Measurements from ENCODE around the gene S1PR4. TPM values are rescaled to one million over a fixed set of nuclear protein-coding genes. Genes with fewer than 3 reads are reported as not detected.

S1PR4 gene
- total and polyA plus RNA-seq, 2 of the 8 experiments (the other 6 are each of a cell fraction or from before 2014, with no cell fraction given): not detected

DNA sequence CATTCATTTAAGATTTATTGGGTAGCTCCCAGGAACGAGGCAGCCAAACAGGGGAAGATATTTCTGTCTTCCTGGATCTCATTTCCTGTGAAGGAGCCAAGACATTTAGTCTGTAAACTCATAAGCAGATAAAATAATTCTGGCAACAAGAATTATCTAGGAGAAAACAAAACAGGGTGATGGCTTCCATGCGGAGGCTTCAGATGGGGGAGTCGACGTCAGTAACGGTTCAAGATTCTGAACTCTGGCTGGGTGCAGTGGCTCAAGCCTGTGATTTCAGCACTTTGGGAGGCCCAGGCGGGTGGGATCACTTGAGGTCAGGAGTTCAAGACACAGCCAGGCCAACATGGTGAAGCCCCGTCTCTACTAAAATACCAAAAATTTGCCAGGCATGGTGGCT lies 41.5 kb upstream of the S1PR4 start:
- Histone ChIP-seq H3K79me1 (ENCODE audit: low read depth, low read length) (no peaks in the 10 kb centered on the region), H2BK120ac (replicated peaks; ENCODE audit: low read depth, low read length) (no peak overlapping the region), H2BK20ac (ENCODE audit: low read length) (no peak overlapping the region), H3K79me2 (ENCODE audit: control insufficient read depth in 1 of 2, insufficient read depth in 2 of 2, low read length in 2 of 2) (no peaks in the 10 kb centered on the region), H3K18ac (ENCODE audit: extremely low read depth, low read length) (no peak overlapping the region), H3K4me1 (replicated peaks in 1 of 4; ENCODE audit: control insufficient read depth in 3 of 4, insufficient read depth in 4 of 4, low read length in 3 of 4) (peaks cover 0 to 4% (median 0%) of the 10 kb centered on the region in 4 experiments; a peak in 1 of 7 replicates), H4K8ac (ENCODE audit: extremely low read depth, insufficient read depth, low read length) (no peak overlapping the region), H2BK12ac (ENCODE audit: low read depth, low read length) (no peak overlapping the region), H3K4ac (replicated peaks; ENCODE audit: insufficient read length, low read depth, low read length) (no peak overlapping the region), H3K23me2 (ENCODE audit: low read depth, low read length) (no peaks in the 10 kb centered on the region), H3K4me2 (ENCODE audit: insufficient read depth in 1 of 2, low read depth in 2 of 2, low read length in 2 of 2) (no peak overlapping the region), H3K9me3 (ENCODE audit: insufficient read depth in 2 of 2, low read depth in 1 of 2, low read length in 1 of 2) (no peaks in the 10 kb centered on the region), H3K56ac (replicated peaks; ENCODE audit: insufficient read length, low read depth, low read length) (no peak overlapping the region), H2AFZ (ENCODE audit: low read length) (no peak overlapping the region), H2AK5ac (ENCODE audit: low read depth, low read length) (no peak overlapping the region), H3K27me3 (replicated peaks in 1 of 4; ENCODE audit: control insufficient read depth in 3 of 4, extremely low read depth in 1 of 4, insufficient read depth in 3 of 4, low read length in 3 of 4) (no peaks in the 10 kb centered on the region), H4K5ac (ENCODE audit: insufficient read length, low read depth, low read length) (no peak overlapping the region), H3K9ac (replicated peaks in 1 of 4; ENCODE audit: extremely low read depth in 1 of 4, low read depth in 3 of 4, low read length in 3 of 4) (no peak overlapping the region), H4K20me1 (replicated peaks in 1 of 2; ENCODE audit: control insufficient read depth in 1 of 2, insufficient read depth in 2 of 2, low read length in 2 of 2) (no peaks in the 10 kb centered on the region), H2BK5ac (ENCODE audit: low read depth, low read length) (no peak overlapping the region), H3K23ac (ENCODE audit: insufficient read length) (no peak overlapping the region), H2BK15ac (ENCODE audit: low read length) (no peak overlapping the region), H3K14ac (ENCODE audit: insufficient read length) (no peak overlapping the region), H3K4me3 (ENCODE audit: extremely low read depth in 1 of 4, insufficient read depth in 2 of 4, low read depth in 3 of 4, low read length in 4 of 4) (no peak overlapping the region), H4K91ac (replicated peaks; ENCODE audit: insufficient read length, low read length) (no peak overlapping the region), H3K36me3 (ENCODE audit: control insufficient read depth in 2 of 4, insufficient read depth in 4 of 4, low read length in 3 of 4) (no peaks in the 10 kb centered on the region), H3K27ac (ENCODE audit: low read depth, low read length) (no peak overlapping the region)
- no peak for DNase-seq (ENCODE audit: low read depth in 1 of 2, low spot score in 2 of 2)
- no peak for TF ChIP-seq EP300 (IDR thresholded peaks at IDR 0.05; ENCODE audit: borderline replicate concordance in 1 of 2, low read depth in 2 of 2, low read length in 2 of 2)
- no peak for TF ChIP-seq HDAC2 (IDR thresholded peaks at IDR 0.05; ENCODE audit: borderline replicate concordance in 1 of 2, low read depth in 2 of 2, low read length in 2 of 2)
- no peak for TF ChIP-seq CEBPB (IDR thresholded peaks at IDR 0.05; ENCODE audit: low read depth, low read length)
- no peak for TF ChIP-seq KDM5A (IDR thresholded peaks at IDR 0.05; ENCODE audit: low read length)
- no peak for TF ChIP-seq GABPA (IDR thresholded peaks at IDR 0.05; ENCODE audit: borderline replicate concordance, insufficient read depth, low read length)
- no peak for TF ChIP-seq PHF8 (conservative IDR thresholded peaks at IDR 0.05; ENCODE audit: low read depth, low read length)
- TF ChIP-seq TCF12 (IDR thresholded peaks at IDR 0.05; ENCODE audit: low read depth, low read length): no peak
- TF ChIP-seq NRF1 (IDR thresholded peaks at IDR 0.05; ENCODE audit: low read depth, low read length): no peak
- TF ChIP-seq GTF2F1 (IDR thresholded peaks at IDR 0.05; ENCODE audit: borderline replicate concordance, low read depth, low read length): no peak
- no peak for TF ChIP-seq NANOG (IDR thresholded peaks at IDR 0.05; ENCODE audit: insufficient read depth, low read depth, low read length, poor library complexity, severe bottlenecking)
- TF ChIP-seq CHD2 (IDR thresholded peaks at IDR 0.05; ENCODE audit: low read length): no peak
- TF ChIP-seq KDM4A (IDR thresholded peaks at IDR 0.05; ENCODE audit: low read depth, low read length, severe bottlenecking): no peak
- TF ChIP-seq EZH2 (IDR thresholded peaks at IDR 0.05; ENCODE audit: low read depth, low read length, severe bottlenecking): no peak
- CTCF ChIA-PET (ENCODE audit: partially characterized antibody): interaction anchor here (0.6 to 12.0 kb wide), 3 partner anchors 9 to 32 kb away, joined by 3 to 166 read pairs (median 4); no protein-coding TSS in a partner anchor
- FAIRE-seq: no peak
- POLR2A ChIA-PET (ENCODE audit: partially characterized antibody): no interaction called here
- 84% methylated on average over 7 of the region's 7 CpGs; no CpG with 5 or more reads in 1 of the 2 experiments for WGBS, 2 experiments (ENCODE audit: extremely low coverage in 1 of 2, insufficient coverage in 1 of 2, insufficient read length in 1 of 2, insufficient replicate concordance in 2 of 2, low coverage in 1 of 2, low lambda C conversion rate in 2 of 2, missing lambda C conversion rate in 1 of 2)
